ENCODE measurements around the gene GBP5. TPM values are rescaled to one million over a fixed set of nuclear protein-coding genes. Genes with fewer than 3 reads are reported as not detected.
"Not testable (repeated sequence)": the region's sequence is repeated elsewhere in the genome, so short reads cannot be mapped to it uniquely, and the experiment has no call there.

GBP5 gene
- total RNA-seq, 2 experiments from 2014 or later = 122 to 137 TPM

GRCh38 chr1:89302697-89303332, 30.2 kb upstream of the GBP5 start:
- H3K27ac Mint-ChIP-seq = no peak overlapping the region
- H3K9me3 Mint-ChIP-seq (ENCODE audit: low read depth) = peaks cover 8% of the 10 kb centered on the region
- DNase-seq = no peak
- H3K36me3 Mint-ChIP-seq (ENCODE audit: low read depth) = peaks cover under 1% of the 10 kb centered on the region
- H3K4me1 Mint-ChIP-seq = peaks cover 33% of the 10 kb centered on the region
- ATAC-seq = no peak
- CTCF ChIA-PET = interaction anchor here (1.0 kb wide), 1 partner anchor 42 kb away, joined by 3 read pairs; no protein-coding TSS in a partner anchor
- no peaks in the 10 kb centered on the region for H3K27me3 Mint-ChIP-seq
- POLR2A ChIA-PET = interaction anchor here (0.6 kb wide), 1 partner anchor 37 kb away, joined by 3 read pairs; no protein-coding TSS in a partner anchor
- no peak overlapping the region for H3K4me3 Mint-ChIP-seq
- intact Hi-C loops (cut with DNase I, micrococcal nuclease) = no loop called here

- not testable (repeated sequence) for H3K36me3 Mint-ChIP-seq (ENCODE audit: low read depth); H3K4me3 Mint-ChIP-seq; H3K27me3 Mint-ChIP-seq; H3K9me3 Mint-ChIP-seq (ENCODE audit: low read depth)
- ChIA-PET CTCF (interaction anchor here (0.7 to 2.4 kb wide), 7 partner anchors 11 to 368 kb away, joined by 3 to 13 read pairs (median 3); partner anchors contain the start of gene GBP5), POLR2A (interaction anchor here (0.7 to 1.3 kb wide), 7 partner anchors 11 to 173 kb away, joined by 3 to 13 read pairs (median 4); partner anchors contain the start of gene GBP5)
- intact Hi-C loops (cut with DNase I, micrococcal nuclease) = loop anchor here (1.0 kb wide), 3 partner anchors 10 to 26 kb away; no protein-coding TSS in a partner anchor
- Mint-ChIP-seq H3K27ac (peak overlapping the region; percentile 72), H3K4me1 (peaks cover 48% of the 10 kb centered on the region)
- DNase-seq (peak; percentile 69), ATAC-seq (peak; percentile 99)
Measured at GRCh38 chr1:89299739-89300463, 27.2 kb upstream of the GBP5 start.

- no peak overlapping the region for H3K27ac Mint-ChIP-seq
- DNase-seq = no peak
- ATAC-seq = peak; percentile 16
- CTCF ChIA-PET = interaction anchor here (0.9 to 1.4 kb wide), 2 partner anchors 12 kb away, joined by 4 read pairs; no protein-coding TSS in a partner anchor
- POLR2A ChIA-PET = no interaction called here
- peaks cover 16% of the 10 kb centered on the region for H3K9me3 Mint-ChIP-seq (ENCODE audit: low read depth)
- H3K27me3 Mint-ChIP-seq = no peaks in the 10 kb centered on the region
- intact Hi-C loops (cut with DNase I, micrococcal nuclease) = no loop called here
- H3K4me1 Mint-ChIP-seq = peaks cover 59% of the 10 kb centered on the region
- H3K4me3 Mint-ChIP-seq = no peak overlapping the region
- H3K36me3 Mint-ChIP-seq (ENCODE audit: low read depth) = peaks cover 4% of the 10 kb centered on the region
Measured at GRCh38 chr1:89298461-89298860, 25.8 kb upstream of the GBP5 start.

- H3K36me3 Mint-ChIP-seq (ENCODE audit: low read depth) = peaks cover 11% of the 10 kb centered on the region
- ChIA-PET CTCF (interaction anchor here (1.4 kb wide), 1 partner anchor 37 kb away, joined by 5 read pairs; no protein-coding TSS in a partner anchor), POLR2A (no interaction called here)
- ATAC-seq (no peak), DNase-seq (no peak)
- peaks cover 50% of the 10 kb centered on the region for H3K4me1 Mint-ChIP-seq
- H3K27ac Mint-ChIP-seq = no peak overlapping the region
- intact Hi-C loops (cut with DNase I, micrococcal nuclease) = no loop called here
- H3K4me3 Mint-ChIP-seq = no peak overlapping the region
- no peaks in the 10 kb centered on the region for H3K27me3 Mint-ChIP-seq
- H3K9me3 Mint-ChIP-seq (ENCODE audit: low read depth) = peaks cover 21% of the 10 kb centered on the region
Measured at GRCh38 chr1:89295187-89295586, 22.5 kb upstream of the GBP5 start.

- CTCF ChIA-PET = interaction anchor here (1.8 kb wide), 1 partner anchor 19 kb away, joined by 7 read pairs; no protein-coding TSS in a partner anchor
- peaks cover 20% of the 10 kb centered on the region for H3K36me3 Mint-ChIP-seq (ENCODE audit: low read depth)
- H3K27me3 Mint-ChIP-seq = no peaks in the 10 kb centered on the region
- H3K9me3 Mint-ChIP-seq (ENCODE audit: low read depth) = peaks cover 25% of the 10 kb centered on the region
- H3K4me1 Mint-ChIP-seq = peaks cover 60% of the 10 kb centered on the region
- ATAC-seq = no peak
- no peak for DNase-seq
- intact Hi-C loops (cut with DNase I, micrococcal nuclease) = no loop called here
- POLR2A ChIA-PET = no interaction called here
- H3K4me3 Mint-ChIP-seq = no peak overlapping the region
- H3K27ac Mint-ChIP-seq = no peak overlapping the region
Measured at GRCh38 chr1:89291276-89291675, 18.6 kb upstream of the GBP5 start.

GRCh38 chr1:89288051-89288340, 15.3 kb upstream of the GBP5 start:
- ChIA-PET CTCF (interaction anchor here (1.0 to 1.5 kb wide), 3 partner anchors 12 to 18 kb away, joined by 3 to 4 read pairs (median 3); no protein-coding TSS in a partner anchor), POLR2A (interaction anchor here (0.6 kb wide), 1 partner anchor 558 kb away, joined by 3 read pairs; no protein-coding TSS in a partner anchor)
- DNase-seq = no peak
- Mint-ChIP-seq H3K36me3 (ENCODE audit: low read depth) (peaks cover 29% of the 10 kb centered on the region), H3K27ac (peak overlapping the region; percentile 93), H3K4me1 (peaks cover 67% of the 10 kb centered on the region), H3K9me3 (ENCODE audit: low read depth) (peaks cover 24% of the 10 kb centered on the region), H3K27me3 (no peaks in the 10 kb centered on the region), H3K4me3 (peak overlapping the region; percentile 9)
- ATAC-seq = peak; percentile 56
- intact Hi-C loops (cut with DNase I, micrococcal nuclease) = loop anchor here (1.0 to 10.0 kb wide), 5 partner anchors 11 to 437 kb away; partner anchors contain the start of gene GBP4 (in 1 of the 2)

- ATAC-seq = peak; percentile 16
- Mint-ChIP-seq H3K27ac (peak overlapping the region; percentile 93), H3K36me3 (ENCODE audit: low read depth) (peaks cover 28% of the 10 kb centered on the region), H3K4me1 (peaks cover 67% of the 10 kb centered on the region), H3K27me3 (no peaks in the 10 kb centered on the region), H3K9me3 (ENCODE audit: low read depth) (peaks cover 20% of the 10 kb centered on the region), H3K4me3 (peak overlapping the region; percentile 9)
- POLR2A ChIA-PET = interaction anchor here (1.0 kb wide), 2 partner anchors 12 to 23 kb away, joined by 4 read pairs; no protein-coding TSS in a partner anchor
- CTCF ChIA-PET = interaction anchor here (1.0 to 1.7 kb wide), 8 partner anchors 9 to 172 kb away, joined by 3 to 9 read pairs (median 4); partner anchors contain the start of gene GBP5
- intact Hi-C loops (cut with DNase I, micrococcal nuclease) = loop anchor here (1.0 to 10.0 kb wide), 9 partner anchors 12 to 437 kb away; partner anchors contain the start of gene GBP4 (in 1 of the 2)
- DNase-seq = peak; percentile 41
Measured at GRCh38 chr1:89287181-89288050, 14.8 kb upstream of the GBP5 start.

- Mint-ChIP-seq H3K27ac (peak overlapping the region; percentile 93), H3K4me1 (peaks cover 74% of the 10 kb centered on the region), H3K27me3 (no peaks in the 10 kb centered on the region), H3K4me3 (peak overlapping the region; percentile 44), H3K36me3 (ENCODE audit: low read depth) (peaks cover 28% of the 10 kb centered on the region), H3K9me3 (ENCODE audit: low read depth) (peaks cover 17% of the 10 kb centered on the region)
- no peak for DNase-seq
- ChIA-PET CTCF (interaction anchor here (1.0 to 1.9 kb wide), 8 partner anchors 9 to 171 kb away, joined by 3 to 9 read pairs (median 4); partner anchors contain the start of gene GBP5), POLR2A (interaction anchor here (1.0 kb wide), 2 partner anchors 13 to 24 kb away, joined by 4 read pairs; no protein-coding TSS in a partner anchor)
- intact Hi-C loops (cut with DNase I, micrococcal nuclease) = loop anchor here (1.0 to 10.0 kb wide), 8 partner anchors 12 to 438 kb away; partner anchors contain the start of gene GBP4 (in 1 of the 2)
- ATAC-seq = peak; percentile 77
Measured at GRCh38 chr1:89286549-89287180, 14.0 kb upstream of the GBP5 start.

- H3K4me3 Mint-ChIP-seq = peak overlapping the region; percentile 44
- ATAC-seq (no peak), DNase-seq (no peak)
- intact Hi-C loops (cut with DNase I, micrococcal nuclease) = loop anchor here (2.0 to 10.0 kb wide), 5 partner anchors 89 to 439 kb away; partner anchors contain the start of gene GBP4 (in 1 of the 2)
- H3K9me3 Mint-ChIP-seq (ENCODE audit: low read depth) = peaks cover 17% of the 10 kb centered on the region
- peaks cover 81% of the 10 kb centered on the region for H3K4me1 Mint-ChIP-seq
- POLR2A ChIA-PET = interaction anchor here (0.5 kb wide), 1 partner anchor 385 kb away, joined by 6 read pairs; no protein-coding TSS in a partner anchor
- peak overlapping the region; percentile 88 for H3K27ac Mint-ChIP-seq
- no peaks in the 10 kb centered on the region for H3K27me3 Mint-ChIP-seq
- CTCF ChIA-PET = interaction anchor here (0.8 to 1.9 kb wide), 8 partner anchors 8 to 170 kb away, joined by 3 to 9 read pairs (median 3); partner anchors contain the start of gene GBP5
- peaks cover 28% of the 10 kb centered on the region for H3K36me3 Mint-ChIP-seq (ENCODE audit: low read depth)
Measured at GRCh38 chr1:89285745-89286380, 13.2 kb upstream of the GBP5 start.
